SK-N-SH treated with all-trans-retinoic acid at 6 μM for 48 hours (cell line): Measurements from ENCODE around the gene CTSH.

Experiments used
- ATAC-seq: fragments of 200-7000 bp; cut with Tn5 transposase; 3 replicates; pipeline ENCODE4 v1.9.1; 2020; ENCODE audit warnings: mild to moderate bottlenecking, moderate library complexity
- BACH2 ChIP-seq: fragments of 250-450 bp; sonication (Bioruptor Pico); IDR thresholded peaks from 2 replicates; pipeline ENCODE4 v1.9.0; 2021; ENCODE audit warnings: mild to moderate bottlenecking, borderline replicate concordance
- CSDC2 ChIP-seq: fragments of 250-450 bp; sonication (Bioruptor Pico); IDR thresholded peaks from 2 replicates; pipeline ENCODE4 v1.5.0; 2020; ENCODE audit warnings: mild to moderate bottlenecking, moderate library complexity
- ESRRG ChIP-seq: fragments of 250-450 bp; sonication (Bioruptor Pico); IDR thresholded peaks from 2 replicates; pipeline ENCODE4 v1.6.1; 2021; ENCODE audit warnings: mild to moderate bottlenecking
- GLIS3 ChIP-seq: fragments of 250-450 bp; sonication (Bioruptor Pico); IDR thresholded peaks from 2 replicates; pipeline ENCODE4 v1.5.0; 2020; ENCODE audit warnings: mild to moderate bottlenecking, moderate library complexity
- ISL1 ChIP-seq: fragments of 250-450 bp; sonication (Bioruptor Pico); IDR thresholded peaks from 2 replicates; pipeline ENCODE4 v2.1.2; 2022; ENCODE audit warnings: mild to moderate bottlenecking, moderate library complexity
- OSR1 ChIP-seq: fragments of 250-450 bp; sonication (Bioruptor Pico); IDR thresholded peaks from 2 replicates; pipeline ENCODE4 v1.8.0; 2022; ENCODE audit warnings: moderate library complexity, mild to moderate bottlenecking, inconsistent platforms
- PPARA ChIP-seq: fragments of 250-450 bp; sonication (Bioruptor Pico); IDR thresholded peaks from 2 replicates; pipeline ENCODE4 v1.5.0; 2020; ENCODE audit warnings: mild to moderate bottlenecking, borderline replicate concordance
- TCF4 ChIP-seq: fragments of 250-450 bp; sonication (Bioruptor Pico); IDR thresholded peaks from 2 replicates; pipeline ENCODE4 v1.8.0; 2021; ENCODE audit warnings: mild to moderate bottlenecking, moderate library complexity, borderline replicate concordance
- TOX ChIP-seq: fragments of 250-450 bp; sonication (Bioruptor Pico); IDR thresholded peaks from 2 replicates; pipeline ENCODE4 v1.8.0; 2021; ENCODE audit warnings: mild to moderate bottlenecking, moderate library complexity, borderline replicate concordance
- ZC3H10 ChIP-seq: fragments of 250-450 bp; sonication (Bioruptor Pico); IDR thresholded peaks from 2 replicates; pipeline ENCODE4 v1.5.1; 2021; ENCODE audit warnings: mild to moderate bottlenecking, moderate library complexity
- ZFP3 ChIP-seq: fragments of 250-450 bp; sonication (Bioruptor Pico); IDR thresholded peaks from 2 replicates; pipeline ENCODE4 v1.5.0; 2020; ENCODE audit warnings: mild to moderate bottlenecking, moderate library complexity
- ZNF70 ChIP-seq: fragments of 450-650 bp; formaldehyde crosslinking; IDR thresholded peaks from 2 replicates; pipeline ENCODE4 v1.5.0; 2020; ENCODE audit warnings: mild to moderate bottlenecking, moderate library complexity
- ZNF8 ChIP-seq: fragments of 450-650 bp; formaldehyde crosslinking; IDR thresholded peaks from 2 replicates; pipeline ENCODE4 v1.5.0; 2020; ENCODE audit warnings: mild to moderate bottlenecking, moderate library complexity
- TF ChIP-seq, protein P1 (sequence below): fragments of 250-450 bp; sonication (Bioruptor Pico); IDR thresholded peaks from 2 replicates; pipeline ENCODE4 v1.5.0; 2020; ENCODE audit warnings: mild to moderate bottlenecking, moderate library complexity
- TF ChIP-seq, protein P2 (sequence below): fragments of 250-450 bp; sonication (Bioruptor Pico); IDR thresholded peaks from 2 replicates; pipeline ENCODE4 v1.8.0; 2021; ENCODE audit warnings: low read depth, mild to moderate bottlenecking, moderate library complexity, borderline replicate concordance
- TF ChIP-seq, protein P3 (sequence below): fragments of 250-450 bp; sonication (Bioruptor Pico); IDR thresholded peaks from 2 replicates; pipeline ENCODE4 v1.5.1; 2020; ENCODE audit warnings: low read depth, mild to moderate bottlenecking, moderate library complexity
- TF ChIP-seq, protein P4 (sequence below): fragments of 250-450 bp; sonication (Bioruptor Pico); IDR thresholded peaks from 2 replicates; pipeline ENCODE4 v1.5.1; 2021; ENCODE audit warnings: mild to moderate bottlenecking, moderate library complexity

Gene CTSH

DNA sequence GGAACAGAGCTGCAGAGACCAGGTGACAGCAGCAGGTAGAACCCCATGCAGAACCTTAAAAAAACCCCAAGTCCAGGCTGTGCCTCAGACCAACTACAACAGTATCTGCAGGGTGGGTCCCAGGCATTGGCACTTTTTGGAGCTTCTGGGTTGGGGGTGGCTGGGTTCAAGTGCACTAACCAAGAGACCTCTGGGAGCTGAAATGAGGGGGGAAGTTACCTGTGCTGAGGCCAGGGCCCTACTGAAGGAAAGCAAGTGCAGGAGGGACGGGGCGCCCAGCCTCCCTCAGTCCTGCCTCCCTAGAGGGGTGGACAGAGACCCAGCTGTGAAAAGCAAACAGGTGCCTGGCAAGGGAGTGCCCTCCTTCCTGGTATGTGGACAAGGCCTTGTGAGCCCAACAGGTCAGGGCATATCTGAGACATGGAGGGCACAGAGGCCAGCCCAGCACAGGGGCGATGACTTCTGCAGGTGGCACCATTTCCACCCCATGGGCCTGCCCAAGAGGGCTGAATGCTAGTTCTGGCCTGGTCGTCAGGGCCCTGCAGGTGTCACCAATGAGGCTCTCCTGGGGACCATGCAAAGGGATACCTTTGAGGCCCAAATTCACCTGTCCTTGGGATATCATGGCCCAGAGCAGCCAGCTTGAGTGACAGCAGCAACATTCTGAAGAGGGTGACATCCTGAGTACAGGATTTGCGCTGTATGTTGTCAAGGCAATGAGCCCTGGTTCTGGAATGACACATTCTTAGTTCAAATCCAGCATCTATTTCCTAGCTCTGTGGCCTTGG, 18.7 kb downstream of the CTSH start:
- no peak for ATAC-seq
- TF ChIP-seq ZNF70 (CRISPR knock-in tag), result no peak
- TF ChIP-seq OSR1, result no peak

DNA sequence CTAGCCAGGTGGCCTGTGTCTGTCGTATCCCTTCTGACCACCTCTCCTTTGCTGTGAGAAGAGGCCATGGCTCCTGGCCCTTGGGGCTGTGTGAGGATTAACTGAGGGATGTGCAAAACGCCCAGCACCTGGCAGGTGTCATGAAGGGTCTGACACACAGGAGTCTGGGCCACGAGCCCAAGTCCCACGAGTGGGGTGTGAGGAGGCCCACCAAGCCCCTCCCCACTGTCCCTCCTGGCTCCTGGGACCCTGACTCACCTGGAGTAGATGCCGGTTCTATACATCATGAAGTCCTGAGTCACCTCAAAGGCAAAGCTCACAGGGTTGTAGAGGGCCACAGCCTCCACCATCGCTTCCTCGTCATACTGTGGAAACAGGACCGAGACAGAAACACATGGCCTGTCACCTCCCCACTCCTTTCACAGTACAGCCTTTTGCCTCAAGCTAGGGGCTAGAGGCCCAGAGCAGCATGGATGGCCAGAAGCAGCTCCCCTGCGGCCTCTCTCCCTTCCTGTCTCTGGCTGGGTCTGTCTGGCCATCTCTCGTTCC, 19.7 kb downstream of the CTSH start:
- TF ChIP-seq OSR1 (no peak), ZC3H10 (CRISPR knock-in tag) (no peak), ZNF8 (no peak), CSDC2 (CRISPR knock-in tag) (no peak), TOX (CRISPR knock-in tag) (no peak), ISL1 (CRISPR knock-in tag) (no peak)
- TF ChIP-seq, protein P1, sequence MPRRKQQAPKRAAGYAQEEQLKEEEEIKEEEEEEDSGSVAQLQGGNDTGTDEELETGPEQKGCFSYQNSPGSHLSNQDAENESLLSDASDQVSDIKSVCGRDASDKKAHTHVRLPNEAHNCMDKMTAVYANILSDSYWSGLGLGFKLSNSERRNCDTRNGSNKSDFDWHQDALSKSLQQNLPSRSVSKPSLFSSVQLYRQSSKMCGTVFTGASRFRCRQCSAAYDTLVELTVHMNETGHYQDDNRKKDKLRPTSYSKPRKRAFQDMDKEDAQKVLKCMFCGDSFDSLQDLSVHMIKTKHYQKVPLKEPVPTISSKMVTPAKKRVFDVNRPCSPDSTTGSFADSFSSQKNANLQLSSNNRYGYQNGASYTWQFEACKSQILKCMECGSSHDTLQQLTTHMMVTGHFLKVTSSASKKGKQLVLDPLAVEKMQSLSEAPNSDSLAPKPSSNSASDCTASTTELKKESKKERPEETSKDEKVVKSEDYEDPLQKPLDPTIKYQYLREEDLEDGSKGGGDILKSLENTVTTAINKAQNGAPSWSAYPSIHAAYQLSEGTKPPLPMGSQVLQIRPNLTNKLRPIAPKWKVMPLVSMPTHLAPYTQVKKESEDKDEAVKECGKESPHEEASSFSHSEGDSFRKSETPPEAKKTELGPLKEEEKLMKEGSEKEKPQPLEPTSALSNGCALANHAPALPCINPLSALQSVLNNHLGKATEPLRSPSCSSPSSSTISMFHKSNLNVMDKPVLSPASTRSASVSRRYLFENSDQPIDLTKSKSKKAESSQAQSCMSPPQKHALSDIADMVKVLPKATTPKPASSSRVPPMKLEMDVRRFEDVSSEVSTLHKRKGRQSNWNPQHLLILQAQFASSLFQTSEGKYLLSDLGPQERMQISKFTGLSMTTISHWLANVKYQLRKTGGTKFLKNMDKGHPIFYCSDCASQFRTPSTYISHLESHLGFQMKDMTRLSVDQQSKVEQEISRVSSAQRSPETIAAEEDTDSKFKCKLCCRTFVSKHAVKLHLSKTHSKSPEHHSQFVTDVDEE, result no peak
- TF ChIP-seq, protein P2, sequence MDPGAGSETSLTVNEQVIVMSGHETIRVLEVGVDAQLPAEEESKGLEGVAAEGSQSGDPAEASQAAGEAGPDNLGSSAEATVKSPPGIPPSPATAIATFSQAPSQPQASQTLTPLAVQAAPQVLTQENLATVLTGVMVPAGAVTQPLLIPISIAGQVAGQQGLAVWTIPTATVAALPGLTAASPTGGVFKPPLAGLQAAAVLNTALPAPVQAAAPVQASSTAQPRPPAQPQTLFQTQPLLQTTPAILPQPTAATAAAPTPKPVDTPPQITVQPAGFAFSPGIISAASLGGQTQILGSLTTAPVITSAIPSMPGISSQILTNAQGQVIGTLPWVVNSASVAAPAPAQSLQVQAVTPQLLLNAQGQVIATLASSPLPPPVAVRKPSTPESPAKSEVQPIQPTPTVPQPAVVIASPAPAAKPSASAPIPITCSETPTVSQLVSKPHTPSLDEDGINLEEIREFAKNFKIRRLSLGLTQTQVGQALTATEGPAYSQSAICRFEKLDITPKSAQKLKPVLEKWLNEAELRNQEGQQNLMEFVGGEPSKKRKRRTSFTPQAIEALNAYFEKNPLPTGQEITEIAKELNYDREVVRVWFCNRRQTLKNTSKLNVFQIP (CRISPR knock-in tag), result no peak
- TF ChIP-seq, protein P3, sequence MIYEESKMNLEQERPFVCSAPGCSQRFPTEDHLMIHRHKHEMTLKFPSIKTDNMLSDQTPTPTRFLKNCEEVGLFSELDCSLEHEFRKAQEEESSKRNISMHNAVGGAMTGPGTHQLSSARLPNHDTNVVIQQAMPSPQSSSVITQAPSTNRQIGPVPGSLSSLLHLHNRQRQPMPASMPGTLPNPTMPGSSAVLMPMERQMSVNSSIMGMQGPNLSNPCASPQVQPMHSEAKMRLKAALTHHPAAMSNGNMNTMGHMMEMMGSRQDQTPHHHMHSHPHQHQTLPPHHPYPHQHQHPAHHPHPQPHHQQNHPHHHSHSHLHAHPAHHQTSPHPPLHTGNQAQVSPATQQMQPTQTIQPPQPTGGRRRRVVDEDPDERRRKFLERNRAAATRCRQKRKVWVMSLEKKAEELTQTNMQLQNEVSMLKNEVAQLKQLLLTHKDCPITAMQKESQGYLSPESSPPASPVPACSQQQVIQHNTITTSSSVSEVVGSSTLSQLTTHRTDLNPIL (CRISPR knock-in tag), result no peak

DNA sequence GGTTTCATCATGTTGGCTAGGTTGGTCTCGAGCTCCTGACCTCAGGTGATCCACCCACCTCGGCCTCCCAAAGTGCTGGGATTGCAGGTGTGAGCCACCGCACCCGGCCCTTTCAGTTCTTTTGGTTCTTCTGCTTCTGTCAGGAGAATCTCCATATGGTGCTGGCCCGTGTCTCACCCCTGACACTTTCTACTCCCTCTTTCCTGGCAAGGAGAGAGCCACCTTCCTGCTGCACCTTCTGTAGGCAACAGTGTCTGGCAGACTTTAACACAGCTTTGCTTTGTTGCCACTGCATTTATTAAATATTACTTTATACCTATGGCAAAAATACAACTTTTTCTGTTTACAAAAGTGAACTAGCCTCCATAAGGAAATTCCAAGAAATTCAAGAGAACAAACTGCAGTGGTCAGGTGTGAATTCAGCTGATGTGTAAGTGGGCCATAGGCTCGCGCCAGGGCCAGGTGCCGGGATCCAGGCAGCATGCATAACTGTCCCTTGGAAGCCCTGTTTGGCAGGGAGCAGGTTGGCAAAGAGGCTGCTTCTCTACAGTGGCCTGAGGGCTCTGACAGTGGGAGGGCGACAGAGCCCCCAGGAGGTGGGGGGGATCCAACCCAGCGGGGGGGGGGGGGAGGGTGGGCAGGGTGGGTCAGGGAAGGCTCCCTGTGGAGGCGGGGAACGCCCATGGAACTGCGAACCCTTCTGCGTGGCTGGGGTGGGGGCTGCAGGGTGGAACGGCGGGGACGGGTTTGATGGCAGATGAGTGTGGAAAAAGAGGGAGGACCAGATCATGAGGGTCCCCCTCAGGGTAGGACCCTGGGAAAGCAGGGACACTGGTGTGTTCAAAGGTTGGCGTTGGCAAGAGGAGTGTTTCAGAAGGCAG, 21.1 kb downstream of the CTSH start:
- TF ChIP-seq OSR1 (no peak), ZFP3 (CRISPR knock-in tag) (no peak), ISL1 (CRISPR knock-in tag) (no peak)
- TF ChIP-seq, protein P2 (CRISPR knock-in tag), result no peak
- ATAC-seq, result no peak

More for the DNA sequence above, 19.7 kb downstream of the CTSH start:
- ATAC-seq, result no peak

DNA sequence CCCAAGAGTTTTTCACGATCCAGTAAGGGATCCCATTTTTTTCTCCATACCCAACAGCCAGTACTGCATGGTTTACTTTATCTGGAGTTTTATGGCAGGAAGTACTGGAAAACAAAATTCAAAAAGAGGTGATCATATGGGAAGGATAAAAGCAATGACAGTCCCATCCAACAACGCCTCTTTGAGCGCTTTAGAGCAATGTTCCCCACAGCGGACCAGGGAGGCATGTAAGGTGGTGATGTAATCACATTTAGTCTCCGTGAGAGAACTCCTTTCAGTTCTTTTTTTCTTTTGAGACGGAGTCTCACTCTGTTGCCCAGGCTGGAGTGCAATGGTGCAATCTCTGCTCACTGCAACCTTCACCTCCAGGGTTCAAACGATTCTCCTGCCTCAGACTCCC, 21.8 kb downstream of the CTSH start:
- TF ChIP-seq ESRRG (CRISPR knock-in tag) (no peak), OSR1 (no peak), TCF4 (CRISPR knock-in tag) (no peak), ZFP3 (CRISPR knock-in tag) (no peak), GLIS3 (CRISPR knock-in tag) (no peak), PPARA (CRISPR knock-in tag) (no peak), ZNF70 (CRISPR knock-in tag) (no peak), ZNF8 (no peak), BACH2 (no peak)
- TF ChIP-seq, protein P4, sequence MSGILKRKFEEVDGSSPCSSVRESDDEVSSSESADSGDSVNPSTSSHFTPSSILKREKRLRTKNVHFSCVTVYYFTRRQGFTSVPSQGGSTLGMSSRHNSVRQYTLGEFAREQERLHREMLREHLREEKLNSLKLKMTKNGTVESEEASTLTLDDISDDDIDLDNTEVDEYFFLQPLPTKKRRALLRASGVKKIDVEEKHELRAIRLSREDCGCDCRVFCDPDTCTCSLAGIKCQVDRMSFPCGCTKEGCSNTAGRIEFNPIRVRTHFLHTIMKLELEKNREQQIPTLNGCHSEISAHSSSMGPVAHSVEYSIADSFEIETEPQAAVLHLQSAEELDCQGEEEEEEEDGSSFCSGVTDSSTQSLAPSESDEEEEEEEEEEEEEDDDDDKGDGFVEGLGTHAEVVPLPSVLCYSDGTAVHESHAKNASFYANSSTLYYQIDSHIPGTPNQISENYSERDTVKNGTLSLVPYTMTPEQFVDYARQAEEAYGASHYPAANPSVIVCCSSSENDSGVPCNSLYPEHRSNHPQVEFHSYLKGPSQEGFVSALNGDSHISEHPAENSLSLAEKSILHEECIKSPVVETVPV (CRISPR knock-in tag), result no peak
- TF ChIP-seq, protein P3 (CRISPR knock-in tag), result no peak
- TF ChIP-seq, protein P2 (CRISPR knock-in tag), result no peak
- ATAC-seq, result no peak
